Adrenal gland (tissue), 5 donors: ENCODE data around the gene CCNK.

Source experiments
- POLR2A ChIP-seq, 2 donors: fragments of 450-650 bp; IDR thresholded peaks; one replicate each; pipeline ENCODE4 v1.6.1; 2017; ENCODE audit warnings: antibody characterized with exemption in 2 of 2, mild to moderate bottlenecking in 2 of 2, moderate library complexity in 1 of 2
- TF ChIP-seq, protein P1 (sequence below), 6 experiments: fragments of 450-650 bp in 4 of 6; fragments of 200-600 bp in 2 of 6; sonication (generic) in 1 of 6; IDR thresholded peaks; 1 replicate in 5 of 6; 2 replicates in 1 of 6; pipeline versions ENCODE4 v1.5.1 to v1.8.0; 2016 to 2021; ENCODE audit warnings: antibody characterized with exemption in 6 of 6, mild to moderate bottlenecking in 2 of 6, moderate library complexity in 1 of 6
- donor health status: DM: no; HTN: no; CAD: no.

DNA sequence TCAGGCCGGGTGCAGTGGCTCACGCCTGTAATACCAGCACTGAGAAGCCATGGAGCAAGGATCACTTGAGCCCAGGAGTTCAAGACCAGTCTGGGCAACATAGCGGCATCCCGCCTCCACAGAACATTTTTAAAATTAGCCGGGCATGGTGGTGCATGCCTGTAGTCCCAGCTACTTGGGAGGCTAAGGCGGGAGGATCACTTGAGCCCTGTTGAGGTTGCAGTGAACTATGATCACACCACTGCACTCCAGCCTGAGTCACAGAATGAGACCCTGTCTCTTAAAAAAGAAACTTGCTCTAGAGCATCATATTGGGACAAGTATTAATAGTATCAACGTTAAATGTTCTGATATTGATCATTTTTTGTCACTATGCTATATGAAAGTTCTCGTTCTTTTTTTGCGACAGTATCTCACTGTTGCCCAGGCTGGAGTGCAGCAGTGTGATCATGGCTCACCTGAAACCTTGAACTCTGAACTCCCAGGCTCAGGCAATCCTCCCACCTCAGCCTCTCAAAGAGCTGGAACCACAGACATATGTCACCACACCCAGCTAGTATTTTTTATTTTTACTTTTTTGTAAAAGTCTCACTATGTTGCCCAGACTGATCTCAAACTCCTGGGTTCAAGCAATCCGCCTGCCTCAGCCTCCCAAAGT lies 75.1 kb downstream of the CCNK start:
- TF ChIP-seq, protein P1, sequence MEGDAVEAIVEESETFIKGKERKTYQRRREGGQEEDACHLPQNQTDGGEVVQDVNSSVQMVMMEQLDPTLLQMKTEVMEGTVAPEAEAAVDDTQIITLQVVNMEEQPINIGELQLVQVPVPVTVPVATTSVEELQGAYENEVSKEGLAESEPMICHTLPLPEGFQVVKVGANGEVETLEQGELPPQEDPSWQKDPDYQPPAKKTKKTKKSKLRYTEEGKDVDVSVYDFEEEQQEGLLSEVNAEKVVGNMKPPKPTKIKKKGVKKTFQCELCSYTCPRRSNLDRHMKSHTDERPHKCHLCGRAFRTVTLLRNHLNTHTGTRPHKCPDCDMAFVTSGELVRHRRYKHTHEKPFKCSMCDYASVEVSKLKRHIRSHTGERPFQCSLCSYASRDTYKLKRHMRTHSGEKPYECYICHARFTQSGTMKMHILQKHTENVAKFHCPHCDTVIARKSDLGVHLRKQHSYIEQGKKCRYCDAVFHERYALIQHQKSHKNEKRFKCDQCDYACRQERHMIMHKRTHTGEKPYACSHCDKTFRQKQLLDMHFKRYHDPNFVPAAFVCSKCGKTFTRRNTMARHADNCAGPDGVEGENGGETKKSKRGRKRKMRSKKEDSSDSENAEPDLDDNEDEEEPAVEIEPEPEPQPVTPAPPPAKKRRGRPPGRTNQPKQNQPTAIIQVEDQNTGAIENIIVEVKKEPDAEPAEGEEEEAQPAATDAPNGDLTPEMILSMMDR (IDR thresholded peaks at IDR 0.05) = no peak
- no peak for TF ChIP-seq POLR2A (IDR thresholded peaks at IDR 0.05)
